ENCODE measurements around the gene SIGLEC12. TPM values are rescaled to one million over a fixed set of nuclear protein-coding genes. Genes with fewer than 3 reads are reported as not detected.
A peak's percentile ranks its signal among the peaks of the same experiment; 100 is the strongest.

Gene SIGLEC12
- total RNA-seq, 2 experiments from 2014 or later, result not detected

DNA sequence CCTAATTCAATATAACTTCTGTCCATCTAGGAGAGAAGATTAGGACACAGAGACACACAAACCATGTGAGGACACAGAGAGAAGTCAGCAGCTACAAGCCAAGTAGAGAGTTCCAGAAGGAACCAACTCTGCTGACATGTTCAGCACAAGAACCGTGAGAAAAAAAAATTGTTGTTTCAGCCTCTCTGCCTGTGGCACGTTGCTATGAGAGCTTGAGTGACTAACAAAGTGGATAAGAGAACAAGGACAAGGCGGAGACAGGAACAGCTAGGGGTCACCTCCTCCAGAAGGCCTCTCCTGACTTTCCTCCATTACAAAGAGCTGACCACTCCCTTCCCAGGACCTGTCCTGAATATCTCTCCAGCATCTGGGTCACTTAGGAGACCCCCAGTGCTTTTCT is 5.6 kb upstream of the SIGLEC12 start:
- Histone ChIP-seq H3K36me3 (ENCODE audit: insufficient read depth, low read length) (no peaks in the 10 kb centered on the region), H3K4me3 (ENCODE audit: low read length) (no peak overlapping the region), H3K9me3 (ENCODE audit: control insufficient read depth in 1 of 2, insufficient read depth in 1 of 2, low read length in 2 of 2) (peaks cover 0 to 12% of the 10 kb centered on the region in 2 experiments), H3K27ac (ENCODE audit: low read depth in 1 of 2, low read length in 2 of 2) (no peak overlapping the region), H3K27me3 (ENCODE audit: control insufficient read depth in 1 of 2, insufficient read depth in 2 of 2, low read length in 2 of 2) (peaks cover 0 to 4% of the 10 kb centered on the region in 2 experiments), H3K4me1 (ENCODE audit: insufficient read depth, low read length) (peaks cover 2% of the 10 kb centered on the region)
- Mint-ChIP-seq H3K27ac (no peak overlapping the region), H3K36me3 (ENCODE audit: low read depth) (no peaks in the 10 kb centered on the region), H3K9me3 (no peaks in the 10 kb centered on the region), H3K4me3 (no peak overlapping the region), H3K27me3 (peaks cover 25% of the 10 kb centered on the region), H3K4me1 (ENCODE audit: low read depth) (no peaks in the 10 kb centered on the region)
- ChIA-PET POLR2A (no interaction called here), CTCF (interaction anchor here (0.7 kb wide), 1 partner anchor 8 kb away, joined by 3 read pairs; no protein-coding TSS in a partner anchor)
- intact Hi-C loops (cut with DNase I, micrococcal nuclease), result no loop called here
- ATAC-seq (ENCODE audit: poor library complexity) (no peak), DNase-seq (peak in 1 of 14 experiments; percentile 22)
- TF ChIP-seq, protein P1, sequence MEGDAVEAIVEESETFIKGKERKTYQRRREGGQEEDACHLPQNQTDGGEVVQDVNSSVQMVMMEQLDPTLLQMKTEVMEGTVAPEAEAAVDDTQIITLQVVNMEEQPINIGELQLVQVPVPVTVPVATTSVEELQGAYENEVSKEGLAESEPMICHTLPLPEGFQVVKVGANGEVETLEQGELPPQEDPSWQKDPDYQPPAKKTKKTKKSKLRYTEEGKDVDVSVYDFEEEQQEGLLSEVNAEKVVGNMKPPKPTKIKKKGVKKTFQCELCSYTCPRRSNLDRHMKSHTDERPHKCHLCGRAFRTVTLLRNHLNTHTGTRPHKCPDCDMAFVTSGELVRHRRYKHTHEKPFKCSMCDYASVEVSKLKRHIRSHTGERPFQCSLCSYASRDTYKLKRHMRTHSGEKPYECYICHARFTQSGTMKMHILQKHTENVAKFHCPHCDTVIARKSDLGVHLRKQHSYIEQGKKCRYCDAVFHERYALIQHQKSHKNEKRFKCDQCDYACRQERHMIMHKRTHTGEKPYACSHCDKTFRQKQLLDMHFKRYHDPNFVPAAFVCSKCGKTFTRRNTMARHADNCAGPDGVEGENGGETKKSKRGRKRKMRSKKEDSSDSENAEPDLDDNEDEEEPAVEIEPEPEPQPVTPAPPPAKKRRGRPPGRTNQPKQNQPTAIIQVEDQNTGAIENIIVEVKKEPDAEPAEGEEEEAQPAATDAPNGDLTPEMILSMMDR (IDR thresholded peaks at IDR 0.05), result no peak

GRCh38 chr19:51505904-51506303 is 4.3 kb upstream of the SIGLEC12 start:
- peaks cover 0 to 4% of the 10 kb centered on the region in 2 experiments for H3K27me3 ChIP-seq (ENCODE audit: control insufficient read depth in 1 of 2, insufficient read depth in 2 of 2, low read length in 2 of 2)
- ATAC-seq (ENCODE audit: poor library complexity) (no peak), DNase-seq (no peak)
- intact Hi-C loops (cut with DNase I, micrococcal nuclease), result no loop called here
- H3K27ac ChIP-seq (ENCODE audit: low read depth in 1 of 2, low read length in 2 of 2), result no peak overlapping the region
- no peak overlapping the region for H3K4me3 Mint-ChIP-seq
- TF ChIP-seq, protein P1 (IDR thresholded peaks at IDR 0.05), result no peak
- H3K36me3 Mint-ChIP-seq (ENCODE audit: low read depth), result no peaks in the 10 kb centered on the region
- H3K27ac Mint-ChIP-seq, result no peak overlapping the region
- H3K9me3 Mint-ChIP-seq, result no peaks in the 10 kb centered on the region
- no peaks in the 10 kb centered on the region for H3K36me3 ChIP-seq (ENCODE audit: insufficient read depth, low read length)
- ChIA-PET POLR2A (interaction anchor here (0.6 kb wide), 1 partner anchor 24 kb away, joined by 3 read pairs; no protein-coding TSS in a partner anchor), CTCF (no interaction called here)
- peaks cover 10% of the 10 kb centered on the region for H3K4me1 ChIP-seq (ENCODE audit: insufficient read depth, low read length)
- peaks cover 6% of the 10 kb centered on the region for H3K4me1 Mint-ChIP-seq (ENCODE audit: low read depth)
- peaks cover 0 to 12% of the 10 kb centered on the region in 2 experiments for H3K9me3 ChIP-seq (ENCODE audit: control insufficient read depth in 1 of 2, insufficient read depth in 1 of 2, low read length in 2 of 2)
- no peak overlapping the region for H3K4me3 ChIP-seq (ENCODE audit: low read length)
- H3K27me3 Mint-ChIP-seq, result peaks cover 15% of the 10 kb centered on the region

- Histone ChIP-seq H3K4me1 (ENCODE audit: insufficient read depth, low read length) (peaks cover 10% of the 10 kb centered on the region), H3K27ac (ENCODE audit: low read depth in 1 of 2, low read length in 2 of 2) (no peak overlapping the region), H3K36me3 (ENCODE audit: insufficient read depth, low read length) (no peaks in the 10 kb centered on the region), H3K9me3 (ENCODE audit: control insufficient read depth in 1 of 2, insufficient read depth in 1 of 2, low read length in 2 of 2) (peaks cover 0 to 9% of the 10 kb centered on the region in 2 experiments), H3K27me3 (ENCODE audit: control insufficient read depth in 1 of 2, insufficient read depth in 2 of 2, low read length in 2 of 2) (peaks cover 0 to 4% of the 10 kb centered on the region in 2 experiments), H3K4me3 (ENCODE audit: low read length) (no peak overlapping the region)
- Mint-ChIP-seq H3K27ac (no peak overlapping the region), H3K9me3 (no peaks in the 10 kb centered on the region), H3K36me3 (ENCODE audit: low read depth) (no peaks in the 10 kb centered on the region), H3K4me1 (ENCODE audit: low read depth) (peaks cover 6% of the 10 kb centered on the region), H3K27me3 (no peaks in the 10 kb centered on the region), H3K4me3 (no peak overlapping the region)
- ChIA-PET POLR2A (no interaction called here), CTCF (no interaction called here)
- ATAC-seq (ENCODE audit: poor library complexity), result no peak
- DNase-seq, result no peak
- TF ChIP-seq, protein P1 (IDR thresholded peaks at IDR 0.05), result no peak
- intact Hi-C loops (cut with DNase I, micrococcal nuclease), result no loop called here
These were observed 2.3 kb upstream of the SIGLEC12 start for GRCh38 chr19:51503896-51504295.
